Common myeloid progenitor, CD34-positive (primary cell): ENCODE results near the gene RIT2. TPM values are rescaled to one million over a fixed set of nuclear protein-coding genes. Genes with fewer than 3 reads are reported as not detected.

Experiments used
- CTCF ChIA-PET: fragments of 350-600 bp; sonication (Branson Sonifier 250); formaldehyde crosslinking; loops from one replicate; lab custom pipeline; 2021; ENCODE audit warnings: antibody characterized with exemption; lab: Charles Lee
- POLR2A ChIA-PET: fragments of 350-600 bp; sonication (Branson Sonifier 250); formaldehyde crosslinking; loops from one replicate; lab custom pipeline; 2021; ENCODE audit warnings: antibody characterized with exemption; lab: Charles Lee
- DNase-seq, 3 donors: peaks; one replicate each; pipeline versions ENCODE4 v3.0.0 to v3.0.0-alpha.2; 2013
- H3K27ac ChIP-seq, 2 experiments: 1 replicate in 1 of 2; 2 replicates in 1 of 2; pipeline ENCODE4 v1.7.0; 2013; ENCODE audit warnings: inconsistent platforms in 2 of 2, low read length in 2 of 2, mild to moderate bottlenecking in 2 of 2, low read depth in 1 of 2, moderate library complexity in 1 of 2; ENCODE audit not compliant: severe bottlenecking in 2 of 2, insufficient read depth in 1 of 2, poor library complexity in 1 of 2
- H3K27me3 ChIP-seq, 5 experiments: replicated peaks in 2 of 5; 1 replicate in 3 of 5; 2 replicates in 2 of 5; pipeline versions ENCODE4 v1.6.1 to v1.7.0; 2013; ENCODE audit warnings: low read length in 4 of 5, mild to moderate bottlenecking in 2 of 5, moderate library complexity in 2 of 5, inconsistent platforms in 1 of 5; ENCODE audit not compliant: insufficient read depth in 5 of 5, control insufficient read depth in 4 of 5
- H3K36me3 ChIP-seq, 4 experiments: 1 replicate in 2 of 4; 2 replicates in 2 of 4; pipeline versions ENCODE4 v1.6.1 to v1.7.0; 2013; ENCODE audit warnings: low read length in 3 of 4, control low read depth in 1 of 4, mild to moderate bottlenecking in 1 of 4; ENCODE audit not compliant: control insufficient read depth in 4 of 4, insufficient read depth in 4 of 4
- H3K4me1 ChIP-seq, 4 experiments: 1 replicate in 3 of 4; 2 replicates in 1 of 4; pipeline versions ENCODE4 v1.6.1 to v1.7.1; 2013; ENCODE audit warnings: low read length in 3 of 4, mild to moderate bottlenecking in 3 of 4, control low read depth in 1 of 4, inconsistent platforms in 1 of 4, moderate library complexity in 1 of 4; ENCODE audit not compliant: control insufficient read depth in 4 of 4, insufficient read depth in 4 of 4; ENCODE audit errors: control extremely low read depth in 1 of 4
- H3K4me3 ChIP-seq, 7 experiments: 1 replicate in 4 of 7; 2 replicates in 3 of 7; pipeline versions ENCODE4 v1.5.1 to v1.7.0; 2013; ENCODE audit warnings: mild to moderate bottlenecking in 7 of 7, low read length in 6 of 7, moderate library complexity in 6 of 7, inconsistent platforms in 2 of 7, low read depth in 2 of 7, control low read depth in 1 of 7; ENCODE audit not compliant: insufficient read depth in 4 of 7, control insufficient read depth in 1 of 7; ENCODE audit errors: extremely low read depth in 1 of 7
- H3K9me3 ChIP-seq, 5 experiments: 1 replicate in 4 of 5; 2 replicates in 1 of 5; pipeline versions ENCODE4 v1.6.1 to v1.7.1; 2013; ENCODE audit warnings: low read length in 4 of 5, mild to moderate bottlenecking in 2 of 5, inconsistent platforms in 1 of 5, low read depth in 1 of 5, moderate library complexity in 1 of 5; ENCODE audit not compliant: control insufficient read depth in 4 of 5, insufficient read depth in 2 of 5; ENCODE audit errors: control extremely low read depth in 1 of 5
- WGBS: methylation state at CpG from one replicate; pipeline ENCODE4 v1.1.5; 2013; ENCODE audit not compliant: insufficient coverage; 5-methylcytosine and 5-hydroxymethylcytosine counted together
- polyA plus RNA-seq: library from polyadenylated mRNA; unstranded; fragments of 120-200 nt; gene quantifications from one replicate; pipeline ENCODE4 v1.2.1, GENCODE V29; 2013

RIT2 gene
- not detected for polyA plus RNA-seq

DNA sequence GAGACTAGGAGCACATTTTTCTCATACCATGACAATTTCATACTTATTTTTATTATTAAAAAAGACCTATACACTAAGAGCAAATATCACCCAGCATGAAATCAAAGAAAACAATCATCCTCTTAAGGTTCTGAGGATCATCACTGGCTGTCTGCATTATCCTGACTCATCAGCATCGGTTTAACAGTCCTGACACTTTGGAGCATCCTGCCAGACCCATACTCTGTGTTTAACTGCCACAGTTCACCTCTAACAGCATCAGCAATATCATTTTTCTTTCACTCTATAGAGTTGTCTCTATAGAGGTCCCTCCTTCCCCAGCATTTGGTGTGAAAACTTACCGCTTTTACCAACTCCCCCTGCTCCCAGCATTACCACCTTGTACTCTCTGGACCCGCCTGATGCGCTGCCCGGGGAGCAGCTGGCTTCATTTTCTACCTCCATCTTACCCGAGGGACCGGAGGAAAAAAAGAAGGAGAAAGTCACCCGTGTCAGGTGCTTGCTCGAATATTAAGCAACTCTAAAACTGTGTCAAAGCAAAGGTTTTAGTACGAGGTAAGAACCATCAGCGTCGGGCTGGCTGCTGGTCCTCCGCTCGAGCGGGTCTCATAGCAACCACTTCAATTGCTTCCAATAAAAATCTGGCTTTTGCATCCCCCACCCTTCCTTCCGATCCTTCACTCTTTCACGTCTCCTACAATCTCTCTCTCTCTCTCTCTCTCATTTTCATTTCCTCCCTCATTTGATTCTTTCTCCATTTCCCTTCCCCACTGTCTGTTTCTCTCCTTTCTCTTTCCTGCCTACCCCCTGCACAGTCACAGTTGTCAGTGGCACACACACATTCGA, at the start of gene RIT2:
TSS of gene RIT2 (minus strand) at position 610 of the 846 bp plus-strand sequence.
- POLR2A ChIA-PET = no interaction called here

DNA sequence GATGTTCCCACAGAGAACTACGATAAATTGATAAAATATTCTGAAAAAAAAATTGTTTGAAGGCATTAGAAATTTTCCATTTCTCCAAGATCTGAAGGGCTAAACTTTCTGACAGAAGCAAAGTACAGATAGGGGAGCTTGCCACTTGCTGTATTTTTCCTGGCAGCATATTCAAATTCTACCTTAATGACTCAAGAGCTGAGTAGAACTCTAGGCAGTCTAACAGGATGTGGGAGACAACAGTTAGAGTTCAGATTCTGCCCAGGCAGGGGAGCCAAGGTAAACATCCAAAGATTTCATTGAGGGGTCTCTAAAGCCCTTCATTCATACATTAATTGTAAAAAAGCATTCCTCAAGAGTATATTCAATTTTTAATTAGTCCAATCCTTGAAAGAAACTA, 46.0 kb upstream of the RIT2 start:
- 80% methylated on average over 1 of the region's 1 CpG for WGBS
- POLR2A ChIA-PET = no interaction called here
- no peak overlapping the region for H3K27ac ChIP-seq
- CTCF ChIA-PET = interaction anchor here (1.2 kb wide), 1 partner anchor 11 kb away, joined by 3 read pairs; no protein-coding TSS in a partner anchor
- H3K9me3 ChIP-seq = peaks cover 0 to 4% (median 0%) of the 10 kb centered on the region in 5 experiments
- no peak overlapping the region for H3K4me3 ChIP-seq
- H3K27me3 ChIP-seq = no peaks in the 10 kb centered on the region
- H3K36me3 ChIP-seq = no peaks in the 10 kb centered on the region
- no peak for DNase-seq
- H3K4me1 ChIP-seq = no peaks in the 10 kb centered on the region

More for the DNA sequence above, at the start of gene RIT2:
- CTCF ChIA-PET = no interaction called here
- 64% methylated on average over 14 of the region's 18 CpGs for WGBS
- H3K4me1 ChIP-seq = no peaks in the 10 kb centered on the region
- H3K27ac ChIP-seq = no peak within 1 kb of the TSS
- no peaks in the 10 kb centered on the region for H3K9me3 ChIP-seq
- peaks cover 0 to 2% (median 0%) of the 10 kb centered on the region in 5 experiments for H3K27me3 ChIP-seq
- H3K36me3 ChIP-seq = no peaks in the 10 kb centered on the region
- H3K4me3 ChIP-seq = no peak within 1 kb of the TSS
- no peak for DNase-seq

DNA sequence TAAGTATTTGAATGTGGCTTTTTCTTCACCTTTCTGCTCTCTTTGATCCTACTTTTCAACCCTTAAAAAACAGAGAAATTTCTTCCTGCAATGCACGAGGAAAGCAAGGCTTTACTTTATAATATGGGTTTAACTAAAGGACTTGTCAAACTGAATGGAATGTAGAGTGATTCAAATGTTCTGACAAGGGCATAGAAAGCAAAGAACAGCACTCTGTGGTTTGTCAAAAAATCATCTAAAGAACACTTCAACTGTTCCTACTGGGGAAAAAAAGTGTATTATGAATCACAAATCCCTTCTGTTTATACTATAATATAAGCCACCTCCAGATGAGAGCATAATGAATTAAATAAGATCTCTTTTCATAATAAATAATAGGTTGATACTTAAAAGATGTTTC, 45.0 kb upstream of the RIT2 start:
- peaks cover 0 to 1% (median 0%) of the 10 kb centered on the region in 5 experiments for H3K9me3 ChIP-seq
- no CpG with 5 or more reads among the region's 1 CpG for WGBS
- H3K4me1 ChIP-seq = no peaks in the 10 kb centered on the region
- ChIA-PET CTCF (no interaction called here), POLR2A (no interaction called here)
- H3K4me3 ChIP-seq = no peak overlapping the region
- H3K27ac ChIP-seq = no peak overlapping the region
- no peaks in the 10 kb centered on the region for H3K36me3 ChIP-seq
- no peaks in the 10 kb centered on the region for H3K27me3 ChIP-seq
- no peak for DNase-seq

DNA sequence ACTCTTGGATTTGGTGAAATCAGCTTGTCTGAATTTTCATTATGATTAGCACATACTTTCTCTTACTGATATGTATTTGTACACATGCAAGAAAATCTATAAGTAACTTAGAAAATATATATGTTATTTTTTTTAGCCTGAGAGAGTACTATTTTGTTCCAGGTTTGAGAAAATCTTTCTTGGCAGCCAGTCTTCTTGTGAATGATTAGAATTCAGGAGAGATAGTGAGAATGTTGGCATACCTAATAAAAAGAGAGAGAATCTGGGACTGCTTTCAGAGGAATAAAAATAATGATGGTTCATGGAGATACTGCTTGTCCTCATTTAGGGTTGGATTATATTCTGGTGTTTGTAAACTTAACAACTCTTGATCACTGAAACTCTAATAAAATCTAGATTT, 44.4 kb upstream of the RIT2 start:
- Histone ChIP-seq H3K27me3 (no peaks in the 10 kb centered on the region), H3K4me1 (no peaks in the 10 kb centered on the region), H3K9me3 (peaks cover 0 to 1% (median 0%) of the 10 kb centered on the region in 5 experiments), H3K36me3 (no peaks in the 10 kb centered on the region), H3K4me3 (no peak overlapping the region), H3K27ac (no peak overlapping the region)
- no peak for DNase-seq
- ChIA-PET POLR2A (no interaction called here), CTCF (no interaction called here)

DNA sequence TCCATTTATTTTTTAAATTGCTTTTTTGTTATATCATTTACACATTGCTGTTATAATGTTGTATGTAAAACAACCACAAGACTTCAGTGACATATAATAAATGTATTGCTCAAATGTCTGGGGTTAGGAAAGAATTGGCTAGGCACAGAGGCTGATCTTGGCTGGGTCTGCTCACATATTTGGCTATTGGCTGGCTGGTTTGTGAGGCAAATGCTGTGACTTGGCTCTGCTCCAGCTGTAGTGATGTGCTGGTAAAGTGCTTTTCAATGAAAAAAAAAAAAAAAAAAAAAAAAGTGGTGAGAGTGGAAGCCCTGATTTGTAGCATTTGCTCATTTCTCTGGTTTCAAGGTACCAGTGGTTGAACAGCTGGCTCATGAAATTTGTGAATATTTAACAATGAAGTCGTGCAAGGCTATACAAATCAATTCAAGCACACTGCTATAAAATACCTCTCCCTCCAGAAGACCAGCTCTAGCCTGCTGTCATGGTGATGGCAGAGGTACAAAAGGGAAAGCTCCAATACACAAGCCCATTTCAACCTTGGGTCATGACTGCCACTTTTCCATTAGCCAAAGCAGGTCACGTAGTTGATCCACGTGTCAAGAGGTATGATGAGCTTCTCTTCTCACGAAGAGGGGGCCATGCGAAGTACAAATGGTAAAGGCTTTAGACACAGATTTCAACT, 43.7 kb upstream of the RIT2 start:
- DNase-seq = no peak
- no peaks in the 10 kb centered on the region for H3K27me3 ChIP-seq
- peaks cover 0 to 1% (median 0%) of the 10 kb centered on the region in 5 experiments for H3K9me3 ChIP-seq
- no peak overlapping the region for H3K27ac ChIP-seq
- no CpG with 5 or more reads among the region's 5 CpGs for WGBS
- POLR2A ChIA-PET = no interaction called here
- CTCF ChIA-PET = no interaction called here
- H3K4me1 ChIP-seq = no peaks in the 10 kb centered on the region
- H3K36me3 ChIP-seq = no peaks in the 10 kb centered on the region
- no peak overlapping the region for H3K4me3 ChIP-seq

DNA sequence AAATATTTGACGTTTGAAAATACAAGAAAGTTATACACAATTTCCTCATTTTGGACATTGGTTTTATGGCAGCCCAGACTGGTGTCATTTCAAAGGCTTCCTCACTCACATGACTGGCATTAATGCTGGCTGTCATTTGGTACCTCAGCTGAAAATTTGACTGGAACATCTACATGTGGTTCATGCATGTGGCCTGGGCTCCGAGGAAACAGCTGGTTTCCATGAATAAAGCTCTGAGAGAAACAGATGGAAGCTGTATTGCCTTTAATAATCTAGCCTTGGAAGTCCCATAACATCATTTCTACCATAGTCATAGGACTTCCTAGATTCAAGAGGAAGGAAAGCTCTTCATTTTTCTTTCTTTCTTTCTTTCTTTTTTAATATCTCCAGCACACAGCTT, 42.9 kb upstream of the RIT2 start:
- no peak for DNase-seq
- Histone ChIP-seq H3K9me3 (peaks cover 0 to 1% (median 0%) of the 10 kb centered on the region in 5 experiments), H3K27ac (no peak overlapping the region), H3K36me3 (no peaks in the 10 kb centered on the region), H3K4me3 (no peak overlapping the region), H3K27me3 (no peaks in the 10 kb centered on the region), H3K4me1 (no peaks in the 10 kb centered on the region)
- CTCF ChIA-PET = no interaction called here
- 100% methylated on average over 1 of the region's 2 CpGs for WGBS
- POLR2A ChIA-PET = no interaction called here

DNA sequence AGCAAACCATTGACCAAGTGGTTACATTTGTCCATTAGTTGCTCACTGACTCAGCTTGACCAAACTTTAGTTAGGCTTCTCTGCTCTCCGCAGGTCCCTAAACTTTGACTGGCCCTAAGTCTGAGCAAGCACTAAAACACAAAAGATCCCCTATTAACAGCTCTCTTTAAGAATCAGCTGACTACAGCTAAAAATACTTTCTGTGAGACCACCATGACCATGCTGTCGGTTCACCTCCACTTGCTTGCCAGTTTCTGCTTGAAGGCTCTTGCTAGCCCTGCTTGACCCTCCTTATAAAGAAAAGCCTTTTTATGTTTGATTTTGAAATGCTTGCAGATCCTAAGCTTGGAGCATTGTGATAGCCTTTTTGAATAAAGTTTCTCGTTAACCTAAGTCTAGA, 40.4 kb upstream of the RIT2 start:
- POLR2A ChIA-PET = no interaction called here
- no peak overlapping the region for H3K4me3 ChIP-seq
- peaks cover 0 to 1% (median 0%) of the 10 kb centered on the region in 5 experiments for H3K9me3 ChIP-seq
- H3K27ac ChIP-seq = no peak overlapping the region
- no peaks in the 10 kb centered on the region for H3K36me3 ChIP-seq
- CTCF ChIA-PET = no interaction called here
- no peaks in the 10 kb centered on the region for H3K4me1 ChIP-seq
- no peaks in the 10 kb centered on the region for H3K27me3 ChIP-seq
- no peak for DNase-seq
- 94% methylated on average over 2 of the region's 3 CpGs for WGBS
